Stimulated activated CD8-positive, alpha-beta memory T cell treated with anti-CD3 and anti-CD28 coated beads, Interleukin-12 subunit alpha, Interleukin-12 subunit beta, amount 100 ng/mL, for 1 hour (primary cell): Measurements from ENCODE around the gene APEX2.
"Not testable (repeated sequence)": the region's sequence is repeated elsewhere in the genome, so short reads cannot be mapped to it uniquely, and the experiment has no call there.

ENCODE experiments used
- DNase-seq: peaks from one replicate; pipeline ENCODE4 v3.0.0-alpha.2; 2020; ENCODE audit warnings: low read depth

APEX2 gene

GRCh38 chrX:55011294-55011693 lies 11.1 kb downstream of the APEX2 start:
- no peak for DNase-seq

DNA sequence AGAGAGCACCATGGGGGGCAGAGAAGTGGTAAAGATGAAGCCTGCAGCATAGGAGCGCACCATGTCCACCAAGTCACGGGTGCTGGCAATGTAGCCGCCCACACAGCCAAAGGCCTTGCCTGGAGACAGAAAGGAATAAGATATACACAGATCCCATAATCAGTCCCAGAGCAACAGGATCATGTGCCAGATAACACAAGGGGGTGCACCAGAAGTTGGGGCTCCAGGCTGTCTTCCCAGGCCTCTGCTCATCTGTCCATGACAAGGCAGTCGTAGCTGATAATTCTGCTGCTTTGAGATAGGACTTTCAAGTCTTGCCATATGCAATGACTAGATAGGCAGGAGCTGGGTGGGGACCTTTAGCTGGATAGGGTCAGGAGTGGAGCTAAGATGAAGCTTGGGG lies 14.7 kb downstream of the APEX2 start:
- no peak for DNase-seq

DNA sequence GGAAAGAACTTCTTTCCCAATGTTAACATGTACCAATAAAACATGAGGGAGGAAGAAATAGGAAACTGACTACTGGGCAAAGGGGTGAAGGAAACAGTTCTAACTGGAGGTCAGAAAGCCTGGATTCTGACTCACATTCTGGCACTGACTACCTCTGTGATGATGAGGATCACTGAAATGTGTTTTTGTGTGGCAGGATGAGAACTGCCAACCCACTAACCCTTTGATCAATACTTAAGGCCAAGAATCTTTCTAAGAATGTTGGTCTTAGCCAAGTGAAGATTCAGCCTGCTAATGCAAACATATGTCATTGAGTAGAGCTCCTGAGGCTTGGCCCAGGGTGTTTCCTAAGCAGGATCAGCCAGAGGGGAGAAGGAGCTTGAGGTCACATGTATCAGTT lies 26.0 kb downstream of the APEX2 start:
- no peak for DNase-seq

- DNase-seq = no peak
Observed at GRCh38 chrX:55026840-55027239, 26.7 kb downstream of the APEX2 start.

DNA sequence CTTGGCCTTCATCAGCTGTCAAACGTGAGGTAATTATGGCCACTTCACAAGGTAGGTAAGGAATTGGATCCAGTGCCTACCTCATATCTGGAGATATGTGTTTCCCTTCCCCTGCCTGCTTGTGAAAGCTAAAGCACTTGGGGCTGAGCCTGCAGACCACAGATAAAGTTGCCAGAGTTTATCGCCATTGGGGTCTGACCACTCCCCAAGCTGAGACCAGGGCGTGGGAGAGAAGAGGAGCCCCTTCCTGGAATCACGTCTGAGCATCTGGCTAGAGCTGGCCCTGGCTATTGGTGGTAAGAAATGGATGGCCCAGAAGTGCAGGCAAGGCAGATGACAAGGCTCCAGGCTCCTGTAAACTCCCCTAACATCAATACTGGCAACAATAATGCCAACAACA lies 27.9 kb downstream of the APEX2 start:
- DNase-seq = no peak

- no peak for DNase-seq
Observed at GRCh38 chrX:55028611-55029010, 28.4 kb downstream of the APEX2 start.

DNA sequence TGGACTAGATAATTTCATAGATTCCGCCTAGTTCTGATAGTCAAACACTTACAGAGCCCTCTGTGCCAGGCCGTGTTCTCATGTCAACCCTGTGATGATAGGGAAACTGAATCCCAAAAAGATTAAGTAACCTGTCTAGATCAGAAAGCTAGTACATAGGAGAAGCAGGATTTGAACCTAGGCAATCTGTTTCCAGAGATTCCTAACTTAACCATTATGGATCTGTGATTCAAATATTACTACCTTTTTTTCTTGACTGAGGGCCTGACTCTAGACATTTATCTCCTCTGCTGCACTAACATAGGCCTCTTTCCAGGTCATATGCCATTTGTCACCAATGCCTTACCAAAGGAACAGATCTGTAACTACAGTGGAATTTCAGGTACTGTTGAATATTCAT lies 29.1 kb downstream of the APEX2 start:
- no peak for DNase-seq

DNA sequence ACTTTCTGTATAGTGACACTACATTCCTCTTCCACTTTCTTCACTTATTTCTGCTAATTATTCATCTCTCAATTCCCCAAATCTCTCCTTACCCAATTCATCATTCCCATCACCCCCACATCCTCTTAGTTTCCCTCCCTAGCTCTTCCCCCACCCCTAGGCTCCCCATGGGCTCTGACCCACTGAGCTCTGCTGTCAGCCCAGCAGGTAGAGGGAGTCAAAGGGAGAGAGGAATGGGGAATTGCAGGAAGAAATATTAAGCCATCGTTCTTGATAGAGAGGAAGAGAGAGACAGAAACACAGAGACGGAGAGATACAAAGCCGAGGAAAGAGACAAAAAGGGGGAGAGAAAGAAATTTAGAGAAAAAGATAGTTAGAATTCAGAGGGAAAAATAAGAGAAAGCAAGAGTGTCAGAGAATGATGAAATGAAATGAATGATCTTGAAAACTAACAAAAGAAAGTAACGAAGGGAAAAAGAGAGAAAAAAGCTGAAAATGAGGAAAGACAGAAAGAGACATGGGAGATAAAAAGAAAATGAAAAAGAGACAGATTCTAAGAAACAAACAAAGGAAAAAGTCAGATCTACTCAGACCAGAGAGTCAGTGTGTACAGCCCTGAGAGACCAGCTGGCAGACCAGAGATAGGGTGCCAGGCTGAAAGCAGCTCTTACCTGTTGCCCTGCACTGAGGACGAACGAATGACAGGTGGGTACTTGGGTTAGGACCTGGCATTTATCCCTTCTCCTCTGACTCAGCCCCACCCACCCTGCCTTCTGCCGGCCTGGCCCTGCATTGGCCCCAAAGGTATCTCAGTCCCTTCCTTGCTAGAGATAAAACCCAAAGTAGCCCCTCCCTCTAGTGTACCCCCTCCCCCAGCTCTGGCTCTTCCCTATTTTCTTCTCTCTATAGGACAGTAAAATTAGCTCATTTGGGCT lies 30.4 kb downstream of the APEX2 start, which contains the start of gene ALAS2:
TSS of gene ALAS2 (minus strand) at position 707 of the 935 bp plus-strand sequence. CDS start 4,977 bp downstream, outside the sequence.
- no peak for DNase-seq

- DNase-seq = no peak
Observed at GRCh38 chrX:55033429-55033828, 33.3 kb downstream of the APEX2 start.

- DNase-seq = no peak
Observed at GRCh38 chrX:55039471-55039870, 39.3 kb downstream of the APEX2 start.

GRCh38 chrX:55041514-55041913 lies 41.4 kb downstream of the APEX2 start:
- DNase-seq = no peak

- DNase-seq = not testable (repeated sequence)
Observed at GRCh38 chrX:55050599-55050998, 50.4 kb downstream of the APEX2 start.

DNA sequence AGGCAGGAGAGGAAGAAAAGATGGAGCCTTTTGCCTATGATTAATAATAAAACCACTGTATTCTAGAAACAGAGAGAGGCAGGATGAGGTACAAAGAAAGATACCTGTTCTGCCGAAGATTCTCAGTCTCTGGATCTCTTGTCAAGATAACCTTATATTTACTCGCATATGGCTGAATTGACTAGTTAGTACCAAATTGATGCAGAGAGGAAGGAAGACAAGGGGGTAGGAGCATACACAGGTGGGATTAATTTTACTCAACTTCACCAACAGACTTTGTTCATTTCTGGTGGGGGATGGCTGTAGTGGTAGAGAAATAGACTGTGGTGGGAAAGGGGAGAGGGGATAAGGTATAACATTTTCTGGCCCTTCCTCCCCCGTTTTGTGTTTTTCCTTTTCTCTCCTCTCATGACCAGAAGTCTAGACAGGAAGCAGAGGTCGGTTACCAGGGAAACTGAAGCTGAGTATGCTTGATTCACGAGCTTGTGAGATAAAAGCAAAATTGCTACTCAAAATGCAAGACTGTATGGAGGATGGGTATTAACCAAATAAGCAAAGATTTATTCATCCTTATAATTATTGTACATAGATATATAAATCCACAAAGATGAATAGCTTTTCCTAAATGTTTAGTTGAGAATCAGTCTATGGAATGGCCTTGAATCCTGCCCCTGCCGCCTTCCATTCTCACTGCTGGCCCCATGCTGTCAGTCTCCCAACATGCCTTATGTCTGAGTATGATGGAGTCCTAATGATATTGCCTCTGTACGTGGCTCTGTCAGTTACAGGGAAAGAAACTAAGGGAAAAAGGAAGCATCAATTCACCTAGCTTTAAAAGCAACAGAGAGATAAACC lies 56.9 kb downstream of the APEX2 start:
- peak; percentile 2 for DNase-seq

- no peak for DNase-seq
Observed at GRCh38 chrX:55057675-55058249, 57.6 kb downstream of the APEX2 start.
